IMR-90 (cell line): Measurements from ENCODE around the gene GALNT5. TPM values are rescaled to one million over a fixed set of nuclear protein-coding genes. Genes with fewer than 3 reads are reported as not detected.

ENCODE experiments used
- ATAC-seq: fragments of 200-7000 bp; cut with Tn5 transposase; 2 replicates; pipeline ENCODE4 v1.9.1; 2020; ENCODE audit warnings: low read depth, mild to moderate bottlenecking, moderate library complexity
- BruUV-seq: library from RNA; stranded (reverse); fragments of 400-500 nt; replicated peaks from 2 replicates; lab custom pipeline; 2021; lab: Mats Ljungman, UMichigan
- CTCF ChIA-PET: fragments of 300-600 bp; formaldehyde crosslinking; extraction: SDS; loops from one replicate; lab custom pipeline; 2021; ENCODE audit warnings: antibody characterized with exemption; lab: Yijun Ruan, JAX
- POLR2A ChIA-PET: fragments of 300-600 bp; sonication (Branson Sonifier 250); formaldehyde crosslinking; loops from one replicate; lab custom pipeline; 2022; ENCODE audit warnings: antibody characterized with exemption; ENCODE audit not compliant: unreplicated experiment; lab: Charles Lee
- DNase-seq: peaks from one replicate; pipeline ENCODE4 v3.0.0; 2013
- H2AFZ ChIP-seq: replicated peaks from 2 replicates; pipeline ENCODE3; 2013; ENCODE audit warnings: low read length, mild to moderate bottlenecking; ENCODE audit not compliant: poor library complexity
- H2AK5ac ChIP-seq: 2 replicates; pipeline ENCODE4 v1.6.1; 2013; ENCODE audit warnings: low read depth, low read length, inconsistent platforms
- H2AK9ac ChIP-seq: replicated peaks from 2 replicates; pipeline ENCODE3; 2013; ENCODE audit warnings: mild to moderate bottlenecking, low read depth, low read length, moderate library complexity; ENCODE audit not compliant: poor library complexity
- H2BK120ac ChIP-seq: 2 replicates; pipeline ENCODE4 v1.6.1; 2013; ENCODE audit warnings: low read depth, low read length, inconsistent platforms
- H2BK15ac ChIP-seq: 3 replicates; pipeline ENCODE4 v1.6.1; 2013; ENCODE audit warnings: low read depth, low read length, inconsistent platforms
- H2BK20ac ChIP-seq: 2 replicates; pipeline ENCODE4 v1.6.1; 2013; ENCODE audit warnings: low read depth, mild to moderate bottlenecking, inconsistent platforms, low read length, moderate library complexity
- H2BK5ac ChIP-seq: 2 replicates; pipeline ENCODE4 v1.6.1; 2013; ENCODE audit warnings: mild to moderate bottlenecking, low read depth, low read length, inconsistent platforms; ENCODE audit not compliant: poor library complexity, severe bottlenecking
- H3K14ac ChIP-seq: replicated peaks from 2 replicates; pipeline ENCODE4 v1.6.1; 2013; ENCODE audit warnings: low read depth, low read length, inconsistent platforms
- H3K18ac ChIP-seq: 2 replicates; pipeline ENCODE4 v1.6.1; 2013; ENCODE audit warnings: low read depth, low read length, control low read depth
- H3K23ac ChIP-seq: 2 replicates; pipeline ENCODE4 v1.6.1; 2013; ENCODE audit warnings: low read depth, low read length, inconsistent platforms
- H3K27ac ChIP-seq: 2 replicates; pipeline ENCODE4 v1.5.1; 2013; ENCODE audit warnings: mild to moderate bottlenecking, control low read depth, low read length; ENCODE audit not compliant: insufficient read depth
- H3K27me3 ChIP-seq: 2 replicates; pipeline ENCODE4 v1.6.1; 2013; ENCODE audit warnings: low read length; ENCODE audit not compliant: control insufficient read depth, insufficient read depth
- H3K36me3 ChIP-seq: 2 replicates; pipeline ENCODE4 v1.6.1; 2013; ENCODE audit warnings: low read length, mixed read lengths; ENCODE audit not compliant: control insufficient read depth, insufficient read depth
- H3K4ac ChIP-seq: 2 replicates; pipeline ENCODE4 v1.6.1; 2013; ENCODE audit warnings: low read depth, low read length, inconsistent platforms
- H3K4me1 ChIP-seq: 2 replicates; pipeline ENCODE4 v1.6.1; 2013; ENCODE audit warnings: low read length, mixed read lengths; ENCODE audit not compliant: control insufficient read depth, insufficient read depth
- H3K4me2 ChIP-seq: 2 replicates; pipeline ENCODE4 v1.6.1; 2013; ENCODE audit warnings: low read depth, mild to moderate bottlenecking, control low read depth, low read length, moderate library complexity
- H3K4me3 ChIP-seq: 2 replicates; pipeline ENCODE4 v1.5.1; 2013; ENCODE audit warnings: low read depth, mild to moderate bottlenecking, control low read depth, low read length, moderate library complexity; ENCODE audit not compliant: insufficient read depth
- H3K56ac ChIP-seq: 2 replicates; pipeline ENCODE4 v1.6.1; 2013; ENCODE audit warnings: low read length, inconsistent platforms; ENCODE audit not compliant: insufficient read depth; ENCODE audit errors: extremely low read depth
- H3K79me1 ChIP-seq, 2 experiments: 2 replicates each; pipeline ENCODE4 v1.6.1; 2013; ENCODE audit warnings: low read length in 2 of 2, inconsistent platforms in 1 of 2, low read depth in 1 of 2
- H3K9ac ChIP-seq: 2 replicates; pipeline ENCODE4 v1.6.1; 2013; ENCODE audit warnings: low read depth, low read length, control low read depth
- H3K9me1 ChIP-seq: 2 replicates; pipeline ENCODE4 v1.6.1; 2013; ENCODE audit warnings: low read length, inconsistent platforms; ENCODE audit not compliant: insufficient read depth
- H3K9me3 ChIP-seq: 2 replicates; pipeline ENCODE4 v1.6.1; 2013; ENCODE audit warnings: low read length; ENCODE audit not compliant: control insufficient read depth, insufficient read depth
- H4K20me1 ChIP-seq: 2 replicates; pipeline ENCODE4 v1.6.1; 2013; ENCODE audit warnings: low read length, inconsistent platforms; ENCODE audit not compliant: insufficient read depth
- H4K5ac ChIP-seq: 2 replicates; pipeline ENCODE4 v1.6.1; 2013; ENCODE audit warnings: mild to moderate bottlenecking, low read depth, low read length, control low read depth
- H4K8ac ChIP-seq, 2 experiments: 2 replicates each; pipeline ENCODE4 v1.6.1; 2013; ENCODE audit warnings: low read depth in 2 of 2, low read length in 2 of 2, control low read depth in 1 of 2, inconsistent platforms in 1 of 2
- H4K91ac ChIP-seq: 2 replicates; pipeline ENCODE4 v1.6.1; 2013; ENCODE audit warnings: low read depth, low read length, inconsistent platforms; ENCODE audit not compliant: insufficient read depth
- CHD1 ChIP-seq: IDR thresholded peaks from 2 replicates; pipeline ENCODE4 v1.6.1; 2012; ENCODE audit warnings: low read depth, low read length, improper control_type of control experiment
- FOS ChIP-seq: fragments of 150-350 bp; IDR thresholded peaks from 2 replicates; pipeline ENCODE4 v1.6.1; 2016; ENCODE audit warnings: low read depth, low read length
- MAFK ChIP-seq: IDR thresholded peaks from 2 replicates; pipeline ENCODE4 v1.6.1; 2012; ENCODE audit warnings: low read depth, low read length, improper control_type of control experiment
- RAD21 ChIP-seq: IDR thresholded peaks from 2 replicates; pipeline ENCODE4 v1.6.1; 2012; ENCODE audit warnings: low read length, improper control_type of control experiment
- WGBS, 2 experiments: methylation state at CpG; one replicate each; pipeline versions ENCODE4 v1.1.5 to v1.1.7; 2013; ENCODE audit warnings: missing lambda C conversion rate in 2 of 2; ENCODE audit not compliant: insufficient read length in 1 of 2; ENCODE audit errors: extremely low coverage in 2 of 2; 5-methylcytosine and 5-hydroxymethylcytosine counted together
- dilution Hi-C: fragments of 300-500 bp; cut with HindIII; formaldehyde crosslinking; loops from one replicate; pipeline ENCODE4 v1.14.3; 2018; ENCODE audit warnings: low sequenced_read_pairs; ENCODE audit not compliant: unreplicated experiment
- in situ Hi-C: fragments of 300-500 bp; cut with MboI; formaldehyde crosslinking; loops from 3 replicates; pipeline ENCODE4 v1.14.3; 2019; ENCODE audit warnings: low sequenced_read_pairs, inconsistent platforms, mixed read lengths
- intact Hi-C: fragments of 100-400 bp; cut with micrococcal nuclease; formaldehyde crosslinking; loops from 2 replicates; pipeline ENCODE4 v1.10.0; 2022
- polyA plus RNA-seq, 3 experiments: library from polyadenylated mRNA; depleted of rRNA; stranded (reverse); fragments of >200 nt; gene quantifications; 2 replicates each; pipeline ENCODE4 v1.2.3, GENCODE V29; 2012; ENCODE audit warnings: low replicate concordance in 1 of 3
- total RNA-seq: library from RNA; depleted of rRNA; stranded (reverse); fragments of >200 nt; gene quantifications from 2 replicates; pipeline ENCODE4 v1.2.3, GENCODE V29; 2012
- TF ChIP-seq, protein P1 (sequence below): fragments of 150-350 bp; IDR thresholded peaks from 2 replicates; pipeline ENCODE4 v1.6.1; 2017; ENCODE audit warnings: mild to moderate bottlenecking, antibody characterized with exemption, low read length, low read depth

The GALNT5 gene
- total and polyA plus RNA-seq, 2 of the 4 experiments (the other 2 are of a cell fraction) = 36.3 to 63.3 TPM

GRCh38 chr2:157345647-157346389 is 88.3 kb downstream of the GALNT5 start:
- H4K20me1 ChIP-seq = no peaks in the 10 kb centered on the region
- no peak for ATAC-seq
- dilution Hi-C loops = no loop called here
- no peak overlapping the region for H2BK20ac ChIP-seq
- H3K27ac ChIP-seq = no peak overlapping the region
- no peak for DNase-seq
- no peak overlapping the region for H2BK15ac ChIP-seq
- no peak overlapping the region for H3K4me3 ChIP-seq
- no peaks in the 10 kb centered on the region for H3K79me1 ChIP-seq
- no peak overlapping the region for H3K18ac ChIP-seq
- no peak overlapping the region for H3K9ac ChIP-seq
- no peak overlapping the region for H2AK9ac ChIP-seq
- H3K4me1 ChIP-seq = no peaks in the 10 kb centered on the region
- no CpG with 5 or more reads among the region's 2 CpGs for WGBS, 2 experiments
- no peaks in the 10 kb centered on the region for H3K9me3 ChIP-seq
- H4K5ac ChIP-seq = no peak overlapping the region
- intact Hi-C loops = no loop called here
- H4K91ac ChIP-seq = no peak overlapping the region
- no peak overlapping the region for H2BK120ac ChIP-seq
- no peak overlapping the region for H2AK5ac ChIP-seq
- H2AFZ ChIP-seq = no peak overlapping the region
- ChIA-PET POLR2A (no interaction called here), CTCF (interaction anchor here (1.0 to 3.3 kb wide), 4 partner anchors 10 to 43 kb away, joined by 3 to 18 read pairs (median 4); no protein-coding TSS in a partner anchor)
- no TSS peak for BruUV-seq
- H3K4me2 ChIP-seq = no peak overlapping the region
- H2BK5ac ChIP-seq = no peak overlapping the region
- no peaks in the 10 kb centered on the region for H3K27me3 ChIP-seq
- H3K56ac ChIP-seq = no peak overlapping the region
- no peak overlapping the region for H3K14ac ChIP-seq
- no peak overlapping the region for H3K23ac ChIP-seq
- TF ChIP-seq RAD21 (no peak), MAFK (no peak), CHD1 (no peak), FOS (no peak)
- TF ChIP-seq, protein P1, sequence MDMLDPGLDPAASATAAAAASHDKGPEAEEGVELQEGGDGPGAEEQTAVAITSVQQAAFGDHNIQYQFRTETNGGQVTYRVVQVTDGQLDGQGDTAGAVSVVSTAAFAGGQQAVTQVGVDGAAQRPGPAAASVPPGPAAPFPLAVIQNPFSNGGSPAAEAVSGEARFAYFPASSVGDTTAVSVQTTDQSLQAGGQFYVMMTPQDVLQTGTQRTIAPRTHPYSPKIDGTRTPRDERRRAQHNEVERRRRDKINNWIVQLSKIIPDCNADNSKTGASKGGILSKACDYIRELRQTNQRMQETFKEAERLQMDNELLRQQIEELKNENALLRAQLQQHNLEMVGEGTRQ = no peak
- H3K4ac ChIP-seq = no peak overlapping the region
- no peaks in the 10 kb centered on the region for H3K9me1 ChIP-seq
- H3K36me3 ChIP-seq = no peaks in the 10 kb centered on the region
- no peak overlapping the region for H4K8ac ChIP-seq
- in situ Hi-C loops = loop anchor here (25.0 kb wide), 1 partner anchor 1959 kb away; no protein-coding TSS in a partner anchor
